ENCODE results near the gene DCP1B.
A peak's percentile ranks its signal among the peaks of the same experiment; 100 is the strongest.

The DCP1B gene

DNA sequence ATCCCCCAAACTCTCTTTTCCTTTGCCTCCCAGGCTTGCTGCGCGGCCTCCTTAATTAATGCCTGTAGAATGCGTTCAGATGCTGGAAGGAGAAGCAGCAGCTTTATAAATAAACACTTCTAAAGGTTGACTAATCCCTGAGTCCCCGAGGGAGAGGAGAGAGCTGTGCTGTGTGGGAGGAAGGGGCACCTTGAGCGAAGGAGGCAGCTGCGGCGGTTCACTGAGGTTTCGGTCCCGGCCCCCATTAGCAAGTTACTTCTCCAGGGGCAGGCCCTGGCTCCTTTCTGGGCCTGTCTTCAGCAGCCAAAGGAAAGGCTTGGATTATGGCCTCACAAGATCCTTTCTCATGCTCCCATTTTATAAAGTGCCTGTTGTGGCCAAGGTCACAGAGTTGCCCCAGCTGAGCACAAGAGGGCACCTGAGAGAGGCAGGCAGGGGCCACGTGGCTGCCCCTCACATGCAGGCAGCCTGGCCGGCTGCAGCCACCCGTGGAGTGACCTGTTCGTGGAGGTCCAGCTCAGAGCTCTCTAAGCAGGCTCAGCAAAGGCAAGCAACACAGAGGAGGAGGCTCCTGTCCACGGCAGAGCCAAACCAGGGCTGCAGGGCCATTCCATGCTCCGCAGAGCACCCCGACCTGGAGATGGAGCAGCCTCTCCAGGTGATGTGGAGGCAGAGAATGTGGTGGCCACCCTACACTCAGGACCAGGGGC, 70.8 kb downstream of the DCP1B start:
- DNase-seq, result no peak

DNA sequence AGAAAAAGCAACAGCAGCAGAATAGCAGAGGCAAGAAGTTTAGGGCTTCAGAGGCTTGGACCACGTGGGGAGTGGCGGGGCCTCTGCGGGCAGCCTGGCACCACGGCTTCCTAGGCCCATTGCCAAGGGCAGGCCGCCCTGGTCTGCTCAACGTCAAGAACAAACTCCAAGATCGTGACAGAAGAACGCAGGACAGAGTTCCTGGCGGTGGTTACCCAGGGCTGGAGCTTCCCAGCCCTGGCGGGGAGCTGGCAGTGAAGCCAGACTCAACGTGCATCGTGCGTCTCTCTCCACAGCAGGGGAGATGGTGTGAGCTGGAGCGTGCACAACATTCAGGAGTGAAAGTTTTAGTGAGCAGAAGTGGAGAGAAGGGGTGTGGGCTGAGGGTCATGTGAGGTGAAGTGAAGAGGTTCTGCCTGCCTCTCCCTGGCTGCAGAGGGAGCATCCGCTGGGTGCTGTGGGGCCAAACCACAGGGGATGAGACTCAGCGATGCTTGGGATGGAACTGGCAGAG, 71.9 kb downstream of the DCP1B start:
- DNase-seq, result peak; percentile 7

DNA sequence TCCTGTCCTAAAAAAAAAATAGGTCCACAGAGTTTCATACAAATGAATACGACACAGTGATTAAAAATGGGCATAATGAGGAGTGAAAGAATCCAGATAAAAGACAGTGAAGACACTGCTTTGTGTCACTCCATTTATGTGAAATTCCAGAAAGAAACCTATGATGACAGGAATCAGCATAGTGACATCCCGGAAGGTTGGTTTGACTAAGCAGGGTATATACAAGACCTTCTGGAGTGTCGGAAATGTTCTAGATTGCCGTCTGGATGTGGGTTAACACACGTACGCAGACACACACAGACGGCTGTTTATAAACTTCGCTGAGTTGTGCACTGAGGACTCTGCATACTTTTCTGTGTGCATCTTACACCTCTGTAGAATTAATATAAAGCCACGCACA, 72.6 kb downstream of the DCP1B start:
- DNase-seq, result no peak

DNA sequence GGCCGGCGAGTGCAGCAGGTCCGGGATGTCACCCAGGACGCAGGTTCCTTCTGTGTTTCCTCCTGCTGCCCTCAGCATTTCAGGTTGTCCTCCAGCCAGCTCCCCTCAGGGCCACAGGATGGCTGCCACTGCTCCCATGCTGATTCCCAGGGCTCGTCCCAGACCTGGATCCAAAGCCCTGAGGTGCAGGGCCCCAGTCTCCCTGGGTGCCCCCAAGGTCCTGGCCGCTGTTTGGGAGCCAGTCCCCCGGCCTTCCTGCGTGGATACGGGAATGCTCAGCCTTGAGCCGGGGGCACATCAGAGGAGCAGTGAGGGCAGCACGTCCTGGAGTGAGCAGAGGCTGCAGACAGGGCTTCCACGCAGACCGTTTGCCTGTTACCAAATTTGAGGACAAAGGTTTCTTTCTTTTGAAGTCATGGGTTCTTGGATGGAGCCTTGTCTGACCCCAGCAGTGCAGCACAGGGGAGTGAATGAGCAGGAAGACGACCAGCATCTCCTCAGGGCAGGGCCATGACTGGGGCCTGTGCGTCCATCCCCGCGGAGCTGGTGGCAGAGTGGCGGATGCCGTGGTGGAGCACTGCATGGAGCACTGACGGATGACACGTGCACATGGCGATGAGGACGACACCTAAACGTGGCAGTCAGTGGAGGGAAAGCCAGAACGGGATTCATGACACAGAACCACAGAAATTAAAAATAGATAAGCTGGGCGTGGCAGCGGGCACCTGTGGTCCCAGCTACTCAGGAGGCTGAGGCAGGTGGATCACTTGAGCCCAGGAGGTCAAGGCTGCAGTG, 73.3 kb downstream of the DCP1B start:
- no peak for DNase-seq

DNA sequence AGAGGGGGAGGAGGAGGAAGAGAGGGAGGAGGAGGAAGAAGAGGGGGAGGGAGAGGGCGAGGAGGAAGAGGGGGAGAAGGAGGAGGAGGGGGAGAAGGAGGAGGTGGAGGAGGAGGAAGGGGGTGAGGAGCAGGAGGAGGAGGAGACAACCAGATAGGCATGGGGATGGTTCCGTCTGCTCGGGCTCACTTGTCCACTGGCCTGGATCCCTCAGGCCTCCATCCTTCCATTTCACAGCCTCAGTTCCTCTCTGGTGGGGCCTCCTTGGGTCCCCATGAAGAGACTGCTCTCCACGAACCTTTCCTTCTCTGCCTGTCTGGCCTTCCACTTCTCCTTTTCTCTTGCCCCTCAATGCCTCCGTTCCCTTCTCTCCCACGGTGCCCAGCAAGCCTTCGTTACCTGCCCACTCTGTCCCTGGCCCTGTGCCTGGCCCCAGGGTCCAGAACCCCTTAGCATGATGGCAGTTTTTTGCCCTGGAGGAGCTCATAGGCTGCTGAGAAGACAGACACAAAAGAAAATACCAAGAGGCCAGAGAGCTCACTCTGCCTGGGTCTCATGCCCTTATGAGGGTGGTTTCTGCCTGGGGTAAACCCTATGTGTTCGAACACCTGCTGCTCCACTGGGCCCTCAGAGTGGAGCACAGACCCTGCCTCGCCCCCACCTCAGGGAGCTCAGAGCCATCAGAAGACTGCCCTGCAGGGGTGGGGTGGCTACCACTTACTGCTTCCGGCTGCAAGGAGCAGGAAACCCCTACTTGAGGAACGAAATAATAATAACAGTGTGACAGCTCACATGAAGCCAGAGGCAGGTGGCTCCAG, 74.1 kb downstream of the DCP1B start:
- DNase-seq, result no peak

DNA sequence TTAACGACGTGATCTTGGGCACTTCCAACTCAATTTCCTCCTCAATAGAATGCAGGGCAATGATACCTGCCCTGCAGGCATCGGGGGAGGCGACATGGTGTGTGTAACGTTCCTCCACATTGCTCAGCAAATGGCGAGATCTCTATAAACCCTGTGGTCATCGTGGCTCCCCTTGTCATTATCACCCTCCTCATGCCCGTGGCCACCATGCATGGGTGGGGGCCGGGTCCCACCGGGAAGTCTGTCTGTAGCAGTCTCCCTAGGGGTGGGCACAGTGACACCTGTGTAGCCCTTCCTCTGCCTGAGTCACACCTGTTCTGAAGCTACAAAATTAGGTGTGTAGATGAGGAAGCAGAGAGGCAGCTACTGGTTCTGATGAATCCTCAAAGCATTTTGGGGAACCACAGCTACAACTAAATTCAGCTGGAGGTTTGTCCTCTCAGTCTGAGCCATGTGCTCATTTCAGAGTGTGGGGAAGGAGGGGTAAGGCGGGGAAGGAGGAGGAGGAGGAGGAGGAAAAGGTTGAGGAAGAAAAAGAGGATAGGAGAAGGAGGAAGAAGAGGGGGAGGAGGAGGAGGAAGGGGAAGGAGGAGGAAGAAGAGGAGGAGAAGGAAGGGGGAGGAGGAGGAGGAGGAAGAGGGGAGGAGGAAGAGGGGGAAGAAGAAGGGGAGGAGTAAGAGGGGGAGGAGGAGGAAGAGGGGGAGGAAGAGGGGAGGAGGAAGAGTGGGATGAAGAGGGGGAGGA, 74.8 kb downstream of the DCP1B start:
- DNase-seq, result no peak

DNA sequence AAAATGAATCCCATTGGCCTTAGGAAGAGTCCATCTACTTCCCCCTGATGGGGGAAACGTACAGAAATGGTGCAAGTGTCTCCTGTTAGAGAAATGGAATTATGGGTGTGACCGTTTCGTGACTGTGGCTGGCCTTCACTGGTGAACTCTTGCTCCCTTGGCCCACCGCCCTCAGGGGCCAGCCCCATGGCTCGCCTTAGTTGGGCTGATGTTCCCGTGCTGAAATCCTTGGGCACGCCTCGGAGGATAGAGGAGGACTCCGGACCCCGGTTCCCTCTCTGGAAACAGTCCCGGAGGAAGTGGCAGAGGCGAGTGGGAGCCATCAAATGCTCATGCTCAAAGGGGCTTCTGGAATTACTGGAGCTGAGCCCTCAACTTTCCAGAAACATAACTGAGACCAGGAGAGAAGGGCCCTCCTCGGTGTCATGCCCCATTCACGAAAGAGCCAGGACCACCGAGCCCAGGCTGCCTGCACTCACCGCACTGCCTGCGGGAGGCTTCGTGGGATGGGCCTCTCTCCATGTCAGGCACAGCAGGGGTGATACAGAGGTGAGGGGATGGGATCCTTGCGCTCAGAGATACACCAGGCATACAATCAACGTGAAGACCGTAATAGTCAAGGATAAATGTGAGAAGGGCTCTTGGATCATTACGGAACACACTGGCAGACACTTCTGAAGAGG, 75.7 kb downstream of the DCP1B start:
- no peak for DNase-seq

DNA sequence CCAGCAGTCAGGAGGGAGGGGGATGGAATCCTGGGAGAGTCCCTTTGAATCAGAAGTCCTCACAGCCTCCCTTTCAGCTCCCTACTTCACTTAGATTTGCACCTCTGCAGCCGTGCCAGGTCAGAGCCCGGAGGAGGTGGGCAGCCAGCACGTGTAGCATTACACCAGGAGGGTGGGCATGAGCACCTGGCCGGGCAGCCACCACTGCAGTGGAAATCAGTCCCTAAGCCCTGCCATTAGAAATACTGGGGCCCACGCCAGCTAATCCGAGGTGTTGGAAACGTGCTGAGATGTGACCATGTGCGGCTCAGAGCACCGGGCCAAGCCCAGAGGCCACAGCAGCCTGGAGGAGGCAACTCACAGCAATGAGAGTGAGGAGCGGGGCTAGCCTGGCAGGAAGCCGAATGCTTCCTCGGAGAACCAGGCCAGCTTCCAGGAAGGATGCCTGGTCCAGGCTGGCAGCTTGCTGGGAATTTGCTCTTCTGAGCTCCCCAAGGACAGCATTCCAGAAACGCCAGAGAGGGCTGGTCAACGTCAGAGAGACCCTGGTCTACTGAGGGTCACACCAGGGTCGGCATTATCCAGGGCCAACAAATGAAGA, 76.4 kb downstream of the DCP1B start:
- DNase-seq, result no peak

DNA sequence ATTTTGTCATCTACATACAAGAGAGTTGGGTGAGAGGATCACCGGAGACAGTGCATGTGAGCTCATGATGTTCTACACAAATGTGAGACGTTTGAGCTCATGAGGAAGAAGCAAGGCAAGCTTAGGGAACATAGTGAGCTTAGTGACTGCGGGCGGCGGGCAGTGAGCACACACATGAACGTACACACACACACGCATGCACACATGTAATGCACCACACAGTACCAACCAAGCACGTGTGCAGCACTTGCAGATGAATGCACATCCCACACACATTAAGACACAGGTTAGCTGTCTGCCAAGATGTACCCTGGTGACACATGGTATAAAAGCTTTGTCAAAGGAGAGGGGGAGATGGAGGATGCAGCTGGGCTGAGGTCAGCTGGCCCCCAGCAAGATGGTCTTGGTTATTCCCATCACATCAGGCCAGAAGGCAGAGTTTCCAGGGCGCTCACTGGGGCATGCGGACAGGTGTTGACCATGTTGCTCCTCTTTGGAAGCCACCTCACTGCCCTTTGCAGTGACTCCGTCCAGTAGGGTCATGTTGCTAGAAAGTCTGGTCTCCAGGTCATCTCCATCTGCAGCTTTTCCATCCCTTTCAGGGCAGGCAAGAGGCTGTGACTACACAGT, 77.1 kb downstream of the DCP1B start:
- no peak for DNase-seq

DNA sequence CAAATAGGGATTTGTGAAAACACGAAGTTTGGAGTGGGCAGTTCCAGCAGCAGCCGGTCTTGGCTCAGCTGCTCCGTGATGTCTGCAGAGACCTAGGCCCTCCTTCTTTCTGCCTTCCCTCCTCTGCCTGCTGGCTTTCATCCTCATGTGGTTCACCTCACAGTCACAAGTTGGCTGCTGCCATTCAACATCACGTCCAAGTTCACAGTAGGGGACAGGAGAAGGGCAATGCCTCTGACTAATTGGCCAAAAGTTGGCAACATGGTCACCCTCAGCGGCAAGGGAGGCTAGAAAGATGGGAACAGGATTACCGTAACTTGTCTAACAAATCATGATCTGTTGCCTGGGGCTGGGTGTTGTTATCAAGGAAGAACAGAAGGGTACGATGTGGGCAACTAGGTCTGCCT, 78.0 kb downstream of the DCP1B start:
- no peak for DNase-seq

DNA sequence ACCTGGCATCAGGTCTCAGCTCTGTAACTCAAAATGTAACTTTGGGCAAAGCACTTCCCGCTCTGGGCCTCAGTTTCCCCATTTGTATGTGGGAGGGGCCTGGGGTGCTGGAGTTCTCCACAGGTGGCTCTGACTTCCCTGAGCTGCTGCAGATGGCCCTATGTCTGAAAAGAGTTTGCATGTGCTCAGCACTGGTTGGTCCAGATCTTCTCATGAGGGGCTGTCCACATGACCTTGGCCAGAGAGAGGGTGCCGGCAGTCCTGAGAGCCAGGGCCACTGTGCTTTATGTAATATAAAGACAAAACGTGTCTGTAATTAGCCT, 78.6 kb downstream of the DCP1B start:
- no peak for DNase-seq

DNA sequence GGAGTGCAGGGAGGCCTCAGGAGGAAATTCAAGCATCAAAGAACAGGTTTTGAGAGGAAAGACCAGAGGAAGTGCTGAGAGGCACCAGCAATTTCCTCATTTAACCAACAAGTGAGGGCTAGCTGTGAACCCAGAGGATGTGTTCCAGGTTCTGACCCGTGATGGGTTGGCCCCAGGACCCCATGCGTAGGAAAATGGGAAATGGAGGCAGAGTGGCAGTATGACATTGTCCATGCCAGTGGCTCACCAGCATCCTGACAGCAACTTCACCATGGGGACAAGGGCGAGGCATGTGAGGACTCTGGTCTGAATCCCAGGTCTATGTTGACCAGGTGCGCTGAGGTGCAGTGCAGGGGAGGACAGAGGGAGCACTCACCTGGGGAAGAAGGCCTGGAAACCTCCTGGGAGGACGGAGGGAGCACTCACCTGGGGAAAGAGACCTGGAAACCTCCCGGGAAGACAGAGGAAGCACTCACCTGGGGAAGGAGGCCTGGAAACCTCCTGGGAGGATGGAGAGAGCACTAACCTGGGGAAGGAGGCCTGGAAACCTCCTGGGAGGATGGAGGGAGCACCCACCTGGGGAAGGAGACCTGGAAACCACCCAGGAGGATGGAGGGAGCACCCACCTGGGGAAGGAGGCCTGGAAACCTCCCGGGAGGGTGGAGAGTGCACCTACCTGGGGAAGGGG, 79.1 kb downstream of the DCP1B start:
- DNase-seq, result no peak

DNA sequence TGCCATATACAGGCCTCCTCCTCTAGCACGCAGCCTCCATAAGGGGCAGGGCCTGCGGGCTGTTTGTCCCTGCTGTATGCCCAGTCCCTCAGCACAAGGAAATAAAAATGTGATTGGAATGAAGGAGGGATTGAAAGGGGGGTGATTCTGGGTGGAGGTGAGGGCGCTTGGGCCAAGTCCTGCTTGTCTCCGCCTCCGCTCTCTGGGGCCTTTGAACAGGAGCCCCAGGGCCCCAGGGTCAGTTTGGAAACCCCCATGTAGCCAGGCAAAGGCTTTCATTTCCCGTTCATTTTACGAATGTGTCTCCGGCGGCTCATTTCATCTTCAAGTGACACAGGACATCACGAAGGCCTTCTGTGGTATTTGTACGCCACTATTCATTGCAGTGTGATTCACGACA, 81.3 kb downstream of the DCP1B start:
- no peak for DNase-seq

DNA sequence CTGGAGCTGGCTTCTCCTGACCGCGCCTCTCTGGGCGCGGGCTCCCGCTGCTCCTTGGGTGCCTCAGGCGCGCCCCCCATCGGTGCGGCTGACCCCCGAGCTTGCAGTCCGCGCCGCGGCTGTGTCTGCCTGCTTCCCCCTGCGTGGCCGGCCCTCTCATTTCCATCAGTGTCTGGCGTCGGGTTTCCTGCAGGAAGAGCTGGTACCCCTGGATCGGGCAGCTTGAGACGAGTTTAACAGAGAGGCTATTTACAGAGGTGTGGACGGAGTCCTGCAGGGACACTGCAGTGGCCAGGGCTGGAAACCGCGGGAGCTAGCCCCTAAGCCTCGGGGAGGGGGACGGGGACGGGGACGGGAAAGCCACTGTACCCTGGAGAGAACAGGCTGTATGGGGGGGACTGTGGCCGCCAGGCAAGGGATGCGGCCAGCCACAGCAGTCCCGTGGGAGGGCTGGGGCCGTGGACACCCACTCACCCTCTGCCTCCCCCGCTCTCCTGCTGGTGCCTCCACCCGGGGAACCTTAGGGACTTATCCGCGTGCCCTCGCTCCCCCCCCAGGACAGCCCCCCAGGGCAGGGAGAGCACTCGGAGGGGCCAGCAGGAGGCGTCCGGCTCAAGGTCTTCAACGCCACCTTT, 82.1 kb downstream of the DCP1B start:
- DNase-seq, result no peak

DNA sequence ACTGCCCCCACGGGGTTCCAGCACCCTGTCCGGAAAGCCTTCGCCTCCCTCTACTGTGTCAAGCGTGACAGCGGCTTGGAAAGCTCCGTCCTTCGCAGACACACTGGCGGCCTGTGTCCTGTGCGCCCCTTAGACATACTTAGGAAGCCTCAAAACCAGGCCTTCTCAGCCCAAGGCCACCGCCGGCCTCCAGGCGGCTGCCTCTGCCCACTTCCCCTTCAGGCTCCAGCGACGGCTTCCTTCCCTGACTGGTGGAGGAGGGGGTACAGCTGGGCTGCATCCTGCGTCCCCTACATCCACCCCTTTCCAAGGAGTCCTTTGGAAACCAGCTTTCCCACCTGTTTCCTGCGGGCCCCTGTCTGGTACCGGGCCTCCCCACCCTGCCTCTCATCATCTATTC, 83.3 kb downstream of the DCP1B start:
- no peak for DNase-seq

DNA sequence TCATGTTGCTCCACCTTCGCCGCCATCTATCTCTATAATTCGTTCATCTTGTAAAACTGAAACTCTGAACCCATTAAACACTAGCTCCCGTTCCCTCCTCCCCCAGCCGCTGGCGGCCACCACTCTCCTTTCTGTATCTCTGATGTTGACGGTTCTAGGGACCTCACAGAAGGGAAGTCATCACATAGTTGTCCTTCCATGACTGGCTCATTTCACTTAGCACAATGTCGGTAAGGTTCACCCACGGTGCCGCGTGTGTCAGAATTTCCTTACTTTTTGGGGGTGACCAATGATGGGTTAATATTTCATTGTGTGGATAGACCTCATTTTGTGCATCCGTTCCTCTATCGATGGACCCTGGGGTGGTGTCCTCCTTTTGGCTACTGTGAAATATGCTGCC, 83.8 kb downstream of the DCP1B start:
- no peak for DNase-seq

DNA sequence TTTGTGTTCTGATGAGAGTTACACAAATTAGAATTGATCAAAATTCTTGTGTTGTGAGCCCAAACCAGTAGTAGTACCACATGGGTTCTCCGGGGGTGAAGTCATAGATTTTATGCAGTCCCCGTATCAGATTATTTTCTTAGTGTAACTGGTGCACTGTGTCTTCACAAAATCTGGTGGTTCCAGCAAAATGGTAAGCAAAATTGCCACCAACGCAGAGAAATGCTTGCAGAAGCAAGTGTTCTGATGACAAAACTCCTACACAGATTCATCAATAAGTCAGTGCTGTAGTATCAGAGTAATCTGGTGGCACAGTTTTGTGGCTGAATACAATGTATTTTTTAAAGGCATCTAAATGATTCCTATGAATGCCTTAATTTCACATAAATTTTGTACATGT, 84.5 kb downstream of the DCP1B start:
- DNase-seq, result no peak

DNA sequence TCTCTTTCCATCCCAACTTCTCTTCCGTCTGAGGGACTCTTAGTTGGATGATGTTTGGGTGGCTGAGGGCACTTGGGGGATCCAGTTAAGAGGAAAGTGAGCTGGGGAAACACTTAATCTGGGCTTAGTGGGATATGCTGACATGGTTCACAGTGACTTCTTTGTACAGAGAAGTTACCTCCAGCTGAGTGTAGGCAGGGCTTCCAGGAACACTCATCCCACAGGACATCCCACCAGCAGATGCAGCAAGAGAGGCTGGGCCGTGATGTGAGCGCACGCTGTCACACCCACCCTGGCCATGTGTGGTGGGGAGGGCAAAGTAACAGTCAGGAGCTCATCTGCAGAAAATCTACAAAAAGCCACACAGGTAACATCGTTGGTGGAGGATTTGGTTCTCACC, 85.0 kb downstream of the DCP1B start:
- no peak for DNase-seq

DNA sequence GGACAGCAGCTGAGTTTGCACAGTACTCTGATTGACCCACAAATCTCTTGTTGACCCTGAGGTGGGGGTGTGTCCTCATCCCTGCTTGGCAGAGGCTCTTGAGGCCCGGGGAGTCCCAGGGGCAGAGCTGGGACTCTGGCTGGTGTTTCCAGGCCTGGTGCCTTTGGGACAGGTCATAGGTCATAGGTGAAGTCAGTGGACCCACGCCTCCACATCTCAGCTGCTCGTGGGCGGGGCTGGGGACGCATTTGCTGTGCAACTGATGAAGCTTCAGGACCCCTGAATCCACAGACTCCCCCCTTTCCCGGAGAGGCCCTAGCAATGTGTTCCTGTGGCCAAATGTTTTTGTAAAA, 85.4 kb downstream of the DCP1B start:
- DNase-seq, result no peak

DNA sequence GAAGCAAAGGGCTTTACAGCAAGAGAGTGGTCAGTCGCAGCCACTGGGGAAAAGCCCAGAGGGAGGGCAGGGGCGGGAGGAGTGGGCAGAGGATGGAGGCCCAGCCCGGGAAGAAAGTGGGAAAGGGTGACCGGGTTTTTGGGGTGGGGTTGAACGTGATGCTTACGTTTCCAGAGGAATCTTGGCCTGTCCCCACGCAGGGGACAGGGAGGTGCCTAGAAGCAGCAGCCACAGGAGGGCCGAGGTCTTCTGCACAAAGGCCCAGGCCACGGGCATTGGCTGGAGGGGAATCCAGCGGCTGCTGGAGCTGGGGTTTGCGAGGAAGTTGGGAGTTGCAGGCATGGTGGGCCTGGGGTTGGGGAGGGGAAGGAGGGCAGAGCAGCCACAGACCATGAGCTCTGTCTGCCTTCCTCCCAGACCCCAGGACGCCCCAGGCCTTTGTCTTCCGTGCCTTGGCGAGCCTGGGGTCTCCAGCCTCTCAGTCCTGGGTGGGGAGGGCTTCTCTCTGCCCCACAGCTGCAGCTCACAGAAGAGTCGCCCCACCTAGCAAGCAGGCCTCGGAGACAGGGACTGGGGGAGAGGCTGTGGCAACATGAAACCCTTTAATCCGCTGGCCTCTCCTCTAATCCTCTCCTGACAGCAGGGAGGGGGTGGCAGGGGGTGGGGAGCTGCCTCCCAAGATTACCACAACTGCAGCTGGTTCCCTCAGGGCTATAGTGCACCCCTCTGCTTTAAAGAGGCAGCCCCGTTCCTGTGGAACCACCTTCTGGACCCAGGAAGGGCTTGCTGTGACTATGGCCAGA, 86.0 kb downstream of the DCP1B start, which contains the start of gene CACNA2D4:
CACNA2D4 (minus strand) TSS at position 572 of the 803 bp plus-strand sequence; CDS start at position 393, 179 bp downstream.
- no peak for DNase-seq

All from COR-L47 (cell line).